Thoracic aorta (tissue), 2 donors: ENCODE data around the gene CTTN. TPM values are rescaled to one million over a fixed set of nuclear protein-coding genes. Genes with fewer than 3 reads are reported as not detected.

Experiments
- ATAC-seq: fragments of 150-250 bp; one replicate; pipeline ENCODE4 v1.8.0; 2017; ENCODE audit warnings: low read depth; ENCODE audit not compliant: insufficient number of reproducible peaks, low FRiP score
- DNase-seq: peaks from one replicate; pipeline ENCODE4 v3.0.0-alpha.2; 2020; ENCODE audit warnings: low spot score
- H3K27ac ChIP-seq, 2 donors: fragments of 200-600 bp; sonication (generic); 1 replicate in 1 of 2; 2 replicates in 1 of 2; pipeline ENCODE4 v1.5.1; 2016; ENCODE audit warnings: mild to moderate bottlenecking in 2 of 2, moderate library complexity in 2 of 2
- H3K27me3 ChIP-seq: fragments of 200-600 bp; sonication (generic); replicated peaks from 2 replicates; pipeline ENCODE4 v1.6.0; 2016; ENCODE audit warnings: mild to moderate bottlenecking; ENCODE audit not compliant: insufficient read depth
- H3K36me3 ChIP-seq: fragments of 200-600 bp; sonication (generic); one replicate; pipeline ENCODE4 v1.5.1; 2016
- H3K4me1 ChIP-seq, 2 donors: fragments of 200-600 bp; sonication (generic); 1 replicate in 1 of 2; 2 replicates in 1 of 2; pipeline versions ENCODE4 v1.5.1 to v1.6.0; 2016; ENCODE audit warnings: low read depth in 2 of 2, mild to moderate bottlenecking in 1 of 2; ENCODE audit not compliant: control insufficient read depth in 1 of 2
- H3K4me3 ChIP-seq: fragments of 200-600 bp; sonication (generic); 2 replicates; pipeline ENCODE4 v1.5.1; 2016; ENCODE audit warnings: mild to moderate bottlenecking
- H3K9me3 ChIP-seq: fragments of 200-600 bp; sonication (generic); 2 replicates; pipeline ENCODE4 v1.5.1; 2016
- CTCF ChIP-seq: fragments of 200-600 bp; sonication (generic); IDR thresholded peaks from one replicate; pipeline ENCODE4 v1.5.1; 2019; ENCODE audit warnings: antibody characterized with exemption
- total RNA-seq, 2 donors: library from RNA; depleted of rRNA; stranded (reverse); fragments of >200 nt; gene quantifications; one replicate each; pipeline versions ENCODE4 v1.1.0 to v1.2.3, GENCODE V29; 2016

The CTTN gene
- total RNA-seq, 2 donors from 2014 or later = 415 to 578 TPM

GRCh38 chr11:70463478-70464255 is 65.3 kb downstream of the CTTN start:
- H3K27ac ChIP-seq = no peak overlapping the region
- no peak for ATAC-seq
- DNase-seq = no peak

GRCh38 chr11:70464509-70465361 is 66.4 kb downstream of the CTTN start:
- H3K36me3 ChIP-seq = no peaks in the 10 kb centered on the region
- H3K9me3 ChIP-seq = no peaks in the 10 kb centered on the region
- no peak overlapping the region for H3K4me3 ChIP-seq
- H3K27me3 ChIP-seq = no peaks in the 10 kb centered on the region
- H3K27ac ChIP-seq = no peak overlapping the region
- ATAC-seq (no peak), DNase-seq (no peak)
- no peak for TF ChIP-seq CTCF
- no peaks in the 10 kb centered on the region for H3K4me1 ChIP-seq

More at GRCh38 chr11:70463478-70464255, 65.3 kb downstream of the CTTN start:
- Histone ChIP-seq H3K9me3 (no peaks in the 10 kb centered on the region), H3K4me3 (no peak overlapping the region), H3K4me1 (no peaks in the 10 kb centered on the region), H3K27me3 (no peaks in the 10 kb centered on the region), H3K36me3 (no peaks in the 10 kb centered on the region)
- no peak for TF ChIP-seq CTCF

- DNase-seq (no peak), ATAC-seq (no peak)
These were observed 67.8 kb downstream of the CTTN start for GRCh38 chr11:70466154-70466553.

GRCh38 chr11:70466596-70466995 is 68.3 kb downstream of the CTTN start:
- no peak for DNase-seq
- H3K27me3 ChIP-seq = no peaks in the 10 kb centered on the region
- H3K9me3 ChIP-seq = no peaks in the 10 kb centered on the region
- peaks cover 0 to 7% of the 10 kb centered on the region in 2 donors for H3K4me1 ChIP-seq
- no peak overlapping the region for H3K4me3 ChIP-seq
- TF ChIP-seq CTCF = no peak
- H3K27ac ChIP-seq = no peak overlapping the region
- ATAC-seq = no peak
- no peaks in the 10 kb centered on the region for H3K36me3 ChIP-seq

More at GRCh38 chr11:70466154-70466553, 67.8 kb downstream of the CTTN start:
- no peak for TF ChIP-seq CTCF
- no peaks in the 10 kb centered on the region for H3K9me3 ChIP-seq
- H3K4me3 ChIP-seq = no peak overlapping the region
- H3K27ac ChIP-seq = no peak overlapping the region
- no peaks in the 10 kb centered on the region for H3K27me3 ChIP-seq
- peaks cover 0 to 7% of the 10 kb centered on the region in 2 donors for H3K4me1 ChIP-seq
- no peaks in the 10 kb centered on the region for H3K36me3 ChIP-seq
